Measurements from ENCODE around the gene ADK.

DNA sequence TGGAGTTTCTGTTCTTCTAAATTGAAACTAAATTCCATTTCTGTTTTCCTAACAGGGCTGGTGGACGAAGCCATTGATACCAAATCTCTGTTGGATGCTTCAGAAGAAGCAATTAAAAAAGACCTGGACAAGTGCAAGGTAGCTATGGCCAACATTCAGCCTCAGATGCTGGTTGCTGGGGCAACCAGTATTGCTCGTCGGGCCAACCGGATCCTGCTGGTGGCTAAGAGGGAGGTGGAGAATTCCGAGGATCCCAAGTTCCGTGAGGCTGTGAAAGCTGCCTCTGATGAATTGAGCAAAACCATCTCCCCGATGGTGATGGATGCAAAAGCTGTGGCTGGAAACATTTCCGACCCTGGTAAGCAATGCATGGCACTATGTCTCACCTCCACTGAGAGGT lies 46.0 kb upstream of the ADK start:
- TF ChIP-seq POLR2AphosphoS5 (IDR thresholded peaks at IDR 0.05; ENCODE audit: low read depth) = no peak
- TF ChIP-seq, protein P1, sequence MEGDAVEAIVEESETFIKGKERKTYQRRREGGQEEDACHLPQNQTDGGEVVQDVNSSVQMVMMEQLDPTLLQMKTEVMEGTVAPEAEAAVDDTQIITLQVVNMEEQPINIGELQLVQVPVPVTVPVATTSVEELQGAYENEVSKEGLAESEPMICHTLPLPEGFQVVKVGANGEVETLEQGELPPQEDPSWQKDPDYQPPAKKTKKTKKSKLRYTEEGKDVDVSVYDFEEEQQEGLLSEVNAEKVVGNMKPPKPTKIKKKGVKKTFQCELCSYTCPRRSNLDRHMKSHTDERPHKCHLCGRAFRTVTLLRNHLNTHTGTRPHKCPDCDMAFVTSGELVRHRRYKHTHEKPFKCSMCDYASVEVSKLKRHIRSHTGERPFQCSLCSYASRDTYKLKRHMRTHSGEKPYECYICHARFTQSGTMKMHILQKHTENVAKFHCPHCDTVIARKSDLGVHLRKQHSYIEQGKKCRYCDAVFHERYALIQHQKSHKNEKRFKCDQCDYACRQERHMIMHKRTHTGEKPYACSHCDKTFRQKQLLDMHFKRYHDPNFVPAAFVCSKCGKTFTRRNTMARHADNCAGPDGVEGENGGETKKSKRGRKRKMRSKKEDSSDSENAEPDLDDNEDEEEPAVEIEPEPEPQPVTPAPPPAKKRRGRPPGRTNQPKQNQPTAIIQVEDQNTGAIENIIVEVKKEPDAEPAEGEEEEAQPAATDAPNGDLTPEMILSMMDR (IDR thresholded peaks at IDR 0.05; ENCODE audit: insufficient read depth, low read length) = no peak
- TF ChIP-seq, protein P2, sequence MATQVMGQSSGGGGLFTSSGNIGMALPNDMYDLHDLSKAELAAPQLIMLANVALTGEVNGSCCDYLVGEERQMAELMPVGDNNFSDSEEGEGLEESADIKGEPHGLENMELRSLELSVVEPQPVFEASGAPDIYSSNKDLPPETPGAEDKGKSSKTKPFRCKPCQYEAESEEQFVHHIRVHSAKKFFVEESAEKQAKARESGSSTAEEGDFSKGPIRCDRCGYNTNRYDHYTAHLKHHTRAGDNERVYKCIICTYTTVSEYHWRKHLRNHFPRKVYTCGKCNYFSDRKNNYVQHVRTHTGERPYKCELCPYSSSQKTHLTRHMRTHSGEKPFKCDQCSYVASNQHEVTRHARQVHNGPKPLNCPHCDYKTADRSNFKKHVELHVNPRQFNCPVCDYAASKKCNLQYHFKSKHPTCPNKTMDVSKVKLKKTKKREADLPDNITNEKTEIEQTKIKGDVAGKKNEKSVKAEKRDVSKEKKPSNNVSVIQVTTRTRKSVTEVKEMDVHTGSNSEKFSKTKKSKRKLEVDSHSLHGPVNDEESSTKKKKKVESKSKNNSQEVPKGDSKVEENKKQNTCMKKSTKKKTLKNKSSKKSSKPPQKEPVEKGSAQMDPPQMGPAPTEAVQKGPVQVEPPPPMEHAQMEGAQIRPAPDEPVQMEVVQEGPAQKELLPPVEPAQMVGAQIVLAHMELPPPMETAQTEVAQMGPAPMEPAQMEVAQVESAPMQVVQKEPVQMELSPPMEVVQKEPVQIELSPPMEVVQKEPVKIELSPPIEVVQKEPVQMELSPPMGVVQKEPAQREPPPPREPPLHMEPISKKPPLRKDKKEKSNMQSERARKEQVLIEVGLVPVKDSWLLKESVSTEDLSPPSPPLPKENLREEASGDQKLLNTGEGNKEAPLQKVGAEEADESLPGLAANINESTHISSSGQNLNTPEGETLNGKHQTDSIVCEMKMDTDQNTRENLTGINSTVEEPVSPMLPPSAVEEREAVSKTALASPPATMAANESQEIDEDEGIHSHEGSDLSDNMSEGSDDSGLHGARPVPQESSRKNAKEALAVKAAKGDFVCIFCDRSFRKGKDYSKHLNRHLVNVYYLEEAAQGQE (IDR thresholded peaks at IDR 0.05; ENCODE audit: insufficient replicate concordance, low read depth) = no peak
- TF ChIP-seq SPI1 (IDR thresholded peaks at IDR 0.05; ENCODE audit: borderline replicate concordance, low read depth) = no peak
- no peak for TF ChIP-seq GABPA (IDR thresholded peaks at IDR 0.05; ENCODE audit: low read depth)

Data from HL-60 (cell line).